ENCODE measurements around the gene RAB31.
A peak's percentile ranks its signal among the peaks of the same experiment; 100 is the strongest.
"Not testable (repeated sequence)": the region's sequence is repeated elsewhere in the genome, so short reads cannot be mapped to it uniquely, and the experiment has no call there.

The RAB31 gene

GRCh38 chr18:9764011-9764481 lies 55.9 kb downstream of the RAB31 start:
- DNase-seq, result peak; percentile 6 to 48

GRCh38 chr18:9765501-9765900 lies 57.4 kb downstream of the RAB31 start:
- DNase-seq, result peak; percentile 7 to 43

GRCh38 chr18:9766076-9766481 lies 58.0 kb downstream of the RAB31 start:
- peak in 1 of 2 experiments; percentile 39 for DNase-seq

- no peak for DNase-seq
Observed at GRCh38 chr18:9766740-9767139, 58.6 kb downstream of the RAB31 start.

- not testable (repeated sequence) for DNase-seq
Observed at GRCh38 chr18:9768071-9768691, 60.1 kb downstream of the RAB31 start.

- DNase-seq, result not testable (repeated sequence)
Observed at GRCh38 chr18:9770111-9770510, 62.0 kb downstream of the RAB31 start.

GRCh38 chr18:9771261-9771976 lies 63.3 kb downstream of the RAB31 start:
- DNase-seq, result peak; percentile 17 to 53

GRCh38 chr18:9771977-9772660 lies 64.0 kb downstream of the RAB31 start:
- DNase-seq, result no peak

GRCh38 chr18:9772847-9773677 lies 65.0 kb downstream of the RAB31 start:
- no peak for DNase-seq

- no peak for DNase-seq
Observed at GRCh38 chr18:9774150-9774549, 66.0 kb downstream of the RAB31 start.

- DNase-seq, result no peak
Observed at GRCh38 chr18:9775178-9775577, 67.1 kb downstream of the RAB31 start.

GRCh38 chr18:9779630-9780029 lies 71.5 kb downstream of the RAB31 start:
- no peak for DNase-seq

GRCh38 chr18:9782073-9782857 lies 74.2 kb downstream of the RAB31 start:
- DNase-seq, result no peak

- DNase-seq, result no peak
Observed at GRCh38 chr18:9786631-9787030, 78.5 kb downstream of the RAB31 start.

GRCh38 chr18:9787036-9787435 lies 78.9 kb downstream of the RAB31 start:
- DNase-seq, result no peak

GRCh38 chr18:9787712-9788111 lies 79.6 kb downstream of the RAB31 start:
- no peak for DNase-seq

- DNase-seq, result no peak
Observed at GRCh38 chr18:9788140-9788539, 80.0 kb downstream of the RAB31 start.

- no peak for DNase-seq
Observed at GRCh38 chr18:9788860-9789259, 80.8 kb downstream of the RAB31 start.

GRCh38 chr18:9790261-9790660 lies 82.2 kb downstream of the RAB31 start:
- DNase-seq, result no peak

- DNase-seq, result no peak
Observed at GRCh38 chr18:9791991-9792390, 83.9 kb downstream of the RAB31 start.

- DNase-seq, result peak in 1 of 2 experiments; percentile 6
Observed at GRCh38 chr18:9792565-9793245, 84.6 kb downstream of the RAB31 start.

- DNase-seq, result no peak
Observed at GRCh38 chr18:9796011-9796410, 87.9 kb downstream of the RAB31 start.

Data from NCI-H524 (cell line).